HG02973 (cell line): ENCODE results near the gene SELENOK.
"Not testable (repeated sequence)": the region's sequence is repeated elsewhere in the genome, so short reads cannot be mapped to it uniquely, and the experiment has no call there.

Experiments
- ATAC-seq: cut with Tn5 transposase; IDR thresholded peaks from one replicate; pipeline ENCODE4 v1.9.1; 2021; ENCODE audit warnings: moderate library complexity; ENCODE audit not compliant: unreplicated experiment

The SELENOK gene

DNA sequence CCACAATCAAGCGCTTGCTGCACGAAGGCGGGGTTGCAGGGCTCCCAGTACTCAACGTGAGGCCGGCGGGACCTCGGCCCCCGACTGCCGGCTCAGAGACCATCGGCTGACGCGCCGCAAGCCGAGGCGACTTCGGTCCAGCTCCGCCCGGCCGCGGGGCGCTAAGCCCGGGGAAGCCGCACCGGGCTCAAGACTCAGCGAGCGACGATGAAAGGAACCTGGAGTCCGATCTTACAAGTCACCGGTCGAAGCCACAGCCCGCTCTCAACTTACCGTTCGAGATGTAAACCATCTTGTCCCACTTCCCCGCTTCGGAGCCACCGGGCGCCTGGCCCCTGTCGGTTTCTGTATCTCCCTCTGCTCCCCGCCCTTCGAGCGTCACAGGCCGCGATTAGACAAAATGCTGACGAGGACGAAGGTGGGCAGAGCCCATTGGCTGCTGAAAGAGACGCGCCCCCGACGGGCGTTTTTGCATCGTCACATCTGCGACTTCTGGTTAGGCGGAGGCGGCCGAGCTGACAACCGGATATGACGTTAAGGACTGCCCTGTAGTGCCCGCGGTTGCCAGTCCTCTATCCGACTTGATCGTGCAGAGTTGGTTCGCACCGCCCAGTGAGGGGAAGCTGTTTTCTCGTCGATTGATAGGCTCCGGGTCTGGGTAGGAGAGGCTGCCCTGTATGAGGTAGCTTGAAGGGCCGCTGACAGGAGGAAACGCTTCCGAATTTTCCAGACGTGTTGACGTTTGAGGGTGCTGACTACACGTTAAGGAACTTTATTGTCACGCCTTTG lies at the start of gene SELENOK:
SELENOK (minus strand) TSS at position 363 of the 789 bp plus-strand sequence.
- peak; percentile 94 for ATAC-seq

DNA sequence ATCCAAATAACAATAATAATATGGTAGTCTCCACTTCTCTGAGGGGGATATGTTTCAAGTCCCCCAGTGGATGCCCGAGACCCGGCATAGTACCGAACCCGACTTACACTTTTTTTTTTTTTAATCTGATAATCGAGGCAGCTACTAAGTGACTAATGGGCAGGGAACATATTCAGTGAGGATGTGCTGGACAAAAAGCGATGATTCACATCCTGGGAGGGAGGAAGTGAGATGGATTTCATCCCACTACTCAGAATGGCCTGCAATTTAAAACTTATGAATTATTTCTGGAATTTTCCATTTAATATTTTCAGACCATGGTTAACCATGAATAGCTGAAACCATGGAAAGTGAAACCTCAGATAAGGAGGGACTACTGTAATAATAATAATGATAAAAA lies 49.5 kb upstream of the SELENOK start:
- no peak for ATAC-seq

DNA sequence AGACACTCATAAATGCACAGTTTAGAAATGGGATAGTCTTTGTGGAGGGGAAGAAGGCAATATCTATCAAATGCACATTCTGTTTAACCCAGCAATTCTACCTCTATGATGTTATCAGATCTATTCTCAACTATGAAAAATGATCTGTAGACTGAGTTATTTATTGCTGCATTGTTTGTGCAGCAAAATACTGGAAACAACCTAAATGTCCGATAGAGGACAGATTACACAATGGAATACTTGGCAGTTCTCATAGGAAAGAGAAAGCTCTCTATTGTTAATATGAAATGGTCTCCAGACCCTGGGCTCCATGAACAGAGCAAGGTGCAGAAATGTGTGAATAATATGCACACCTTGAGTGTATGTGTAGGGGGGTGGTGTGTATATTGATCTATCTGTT lies 49.0 kb upstream of the SELENOK start:
- no peak for ATAC-seq

DNA sequence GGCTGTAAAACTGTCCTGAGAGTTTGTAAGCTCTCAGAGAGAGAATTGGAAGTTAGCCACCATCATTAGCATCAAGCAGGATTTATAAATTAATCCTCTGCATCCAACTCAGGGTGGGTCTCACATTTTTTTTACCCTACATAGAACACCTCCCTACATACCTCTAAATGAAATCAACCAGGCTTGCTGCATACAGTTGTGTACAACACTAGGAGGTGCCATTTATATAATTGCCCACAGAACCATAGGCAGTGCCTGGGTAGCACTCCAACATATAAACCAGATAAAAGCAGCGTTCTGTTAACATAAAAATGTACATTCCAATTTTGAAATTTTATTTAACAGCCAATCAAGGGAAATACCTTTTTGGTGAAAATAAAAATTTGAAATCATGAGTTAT lies 48.2 kb upstream of the SELENOK start:
- ATAC-seq: no peak

DNA sequence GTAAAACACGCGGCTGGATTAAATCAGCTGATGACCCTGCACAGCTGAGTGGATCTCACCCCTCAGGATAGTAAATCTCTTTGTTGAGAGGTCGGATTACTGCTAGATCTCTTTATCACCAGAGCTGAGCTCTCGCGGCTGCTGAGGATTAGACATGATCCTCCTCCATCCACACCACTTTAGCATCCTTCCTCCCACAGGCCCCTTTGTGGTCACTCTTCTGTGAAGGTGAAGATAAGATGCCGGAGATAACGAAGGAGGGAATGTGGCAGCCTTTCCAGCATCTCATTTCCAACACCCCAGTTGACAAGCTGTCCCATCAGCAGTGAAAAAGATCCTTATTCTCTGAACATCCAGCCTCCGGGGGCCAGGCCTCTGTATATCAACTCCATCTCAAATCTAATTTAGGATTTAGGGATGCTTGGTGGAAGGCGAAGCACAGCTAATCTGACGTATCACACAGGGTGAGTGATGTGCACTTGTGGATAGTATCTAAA lies 47.5 kb upstream of the SELENOK start:
- no peak for ATAC-seq

DNA sequence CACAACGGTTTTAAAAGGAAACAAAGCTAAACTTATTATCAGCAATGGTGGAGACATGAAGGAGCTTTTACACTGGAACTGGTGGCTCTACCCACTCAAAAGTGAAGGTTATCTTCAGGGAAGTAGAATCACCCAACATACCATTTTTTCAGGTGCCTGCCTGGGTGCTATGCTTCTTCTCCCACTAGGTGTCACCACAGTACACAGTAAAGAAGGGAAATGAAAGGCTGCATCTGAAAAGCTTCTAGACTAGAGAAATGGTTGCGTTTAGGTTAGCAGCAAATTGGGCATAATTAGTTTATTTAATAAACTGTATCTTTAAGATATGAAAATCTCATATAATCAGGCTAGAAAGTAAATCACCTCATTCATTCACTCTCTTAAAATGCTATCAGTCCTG lies 47.0 kb upstream of the SELENOK start:
- no peak for ATAC-seq

DNA sequence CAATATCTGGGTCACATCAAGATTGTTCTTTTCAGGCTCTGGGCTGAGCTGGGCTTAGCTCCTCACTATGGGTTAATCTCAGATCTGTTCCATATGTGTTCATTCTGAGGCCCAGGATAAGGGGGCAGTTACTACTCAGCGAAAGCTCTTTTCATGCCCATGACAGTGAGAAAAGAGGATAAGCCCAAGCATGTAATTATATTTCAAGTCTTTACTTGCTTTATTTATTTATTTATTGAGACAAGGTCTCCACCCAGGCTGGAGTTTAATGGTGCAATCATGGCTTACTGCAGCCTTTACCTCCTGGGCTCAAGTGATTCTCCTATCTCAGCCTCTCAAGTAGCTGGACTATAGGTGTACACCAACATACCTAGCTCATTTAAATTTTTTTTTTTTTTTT lies 44.7 kb upstream of the SELENOK start:
- no peak for ATAC-seq

DNA sequence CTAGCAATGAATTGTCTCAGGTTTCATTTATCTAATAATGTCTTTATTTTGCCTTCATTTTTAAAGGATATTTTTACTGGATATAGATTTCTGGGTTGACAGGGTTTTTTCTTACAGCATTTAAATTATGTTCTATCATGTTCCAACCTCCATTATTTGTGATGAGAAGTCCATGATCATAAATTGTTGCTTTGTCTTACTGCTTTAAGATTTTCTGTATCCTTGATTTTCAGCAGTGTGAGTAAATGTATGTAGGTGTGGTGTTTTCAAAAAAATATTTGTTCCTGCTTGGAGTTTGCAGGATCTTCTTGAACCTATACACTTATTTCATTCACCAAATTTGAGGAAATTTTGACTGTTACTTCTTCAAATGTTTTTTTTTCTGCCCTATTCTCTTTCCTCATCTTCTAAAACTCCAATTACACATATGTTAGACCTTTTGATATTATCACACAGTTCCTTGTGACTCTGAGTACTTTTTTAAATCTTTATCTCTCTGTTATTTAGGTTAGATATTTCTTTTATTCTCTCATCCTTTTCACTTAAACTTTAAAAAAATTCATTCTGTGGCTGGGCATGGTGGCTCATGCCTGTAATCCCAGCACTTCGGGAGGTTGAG lies 43.7 kb upstream of the SELENOK start:
- ATAC-seq: no peak

DNA sequence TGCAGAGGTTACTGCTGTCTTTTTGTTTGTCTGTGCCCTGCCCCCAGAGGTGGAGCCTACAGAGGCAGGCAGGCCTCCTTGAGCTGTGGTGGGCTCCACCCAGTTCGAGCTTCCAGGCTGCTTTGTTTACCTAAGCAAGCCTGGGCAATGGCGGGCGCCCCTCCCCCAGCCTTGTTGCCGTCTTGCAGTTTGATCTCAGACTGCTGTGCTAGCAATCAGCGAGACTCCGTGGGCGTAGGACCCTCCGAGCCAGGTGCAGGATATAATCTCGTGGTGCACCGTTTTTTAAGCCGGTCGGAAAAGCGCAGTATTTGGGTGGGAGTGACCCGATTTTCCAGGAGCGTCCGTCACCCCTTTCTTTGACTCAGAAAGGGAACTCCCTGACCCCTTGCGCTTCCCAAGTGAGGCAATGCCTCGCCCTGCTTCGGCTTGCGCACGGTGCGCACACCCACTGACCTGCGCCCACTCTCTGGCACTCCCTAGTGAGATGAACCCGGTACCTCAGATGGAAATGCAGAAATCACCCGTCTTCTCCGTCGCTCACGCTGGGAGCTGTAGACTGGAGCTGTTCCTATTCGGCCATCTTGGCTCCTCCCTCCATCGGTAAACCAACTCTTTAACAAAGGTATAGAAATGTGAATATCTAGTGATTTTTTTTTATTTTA lies 35.7 kb upstream of the SELENOK start:
- not testable (repeated sequence) for ATAC-seq

DNA sequence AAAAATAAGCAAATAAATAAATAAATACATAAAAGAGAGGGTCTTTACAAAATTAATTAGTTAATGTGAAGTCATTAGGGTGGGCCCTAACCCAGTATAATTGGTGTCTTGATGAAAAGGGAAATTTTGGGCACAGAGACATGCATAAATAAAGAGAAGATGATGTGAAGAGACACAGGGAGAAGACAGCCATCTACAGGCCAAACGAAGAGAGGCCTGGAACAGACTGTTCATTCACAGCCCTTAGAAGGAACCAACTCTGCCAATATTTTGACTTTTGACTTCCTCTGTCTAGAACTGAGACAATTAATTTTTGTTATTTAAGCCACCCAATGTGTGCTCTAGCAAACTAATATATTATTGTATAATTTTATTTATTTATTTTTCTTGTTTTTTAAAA lies 29.6 kb upstream of the SELENOK start:
- ATAC-seq: no peak

DNA sequence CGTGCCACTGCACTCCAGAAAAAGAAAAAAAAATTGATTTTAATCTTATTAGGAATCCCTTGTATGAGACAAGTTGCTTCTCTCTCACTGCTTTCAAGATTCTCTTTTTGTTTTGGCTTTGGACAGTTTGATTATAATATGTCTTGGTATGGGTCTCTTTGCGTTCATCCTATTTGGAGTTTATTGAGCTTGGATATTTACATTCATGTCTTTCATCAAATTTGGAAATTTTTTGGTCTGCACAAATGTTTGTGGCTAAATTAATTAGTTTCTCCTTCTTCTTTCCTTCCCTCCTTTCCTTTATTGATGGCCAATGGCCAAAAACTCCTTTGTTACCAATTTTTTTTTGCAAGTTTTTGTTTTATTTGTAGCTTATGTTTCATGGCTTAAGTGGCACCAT lies 28.1 kb upstream of the SELENOK start:
- ATAC-seq: no peak

DNA sequence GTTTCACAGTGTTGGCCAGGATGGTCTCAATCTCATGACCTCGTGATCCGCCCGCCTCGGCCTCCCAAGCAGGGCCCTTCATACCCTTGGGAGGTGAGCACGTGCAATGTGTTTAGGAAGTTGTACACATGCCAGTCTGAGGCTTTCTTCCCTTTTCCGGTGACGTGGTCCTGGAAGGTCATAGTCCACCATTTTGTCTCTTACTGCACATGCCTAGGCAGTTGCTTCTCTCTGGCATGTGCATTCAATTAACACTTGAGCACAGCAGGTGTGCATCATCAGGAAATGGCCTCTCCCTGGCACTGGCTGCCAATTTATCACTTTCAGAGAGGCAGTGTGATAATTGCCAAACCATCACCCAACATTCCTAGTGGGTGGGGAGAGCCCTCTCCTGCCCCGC lies 21.7 kb upstream of the SELENOK start:
- no peak for ATAC-seq

DNA sequence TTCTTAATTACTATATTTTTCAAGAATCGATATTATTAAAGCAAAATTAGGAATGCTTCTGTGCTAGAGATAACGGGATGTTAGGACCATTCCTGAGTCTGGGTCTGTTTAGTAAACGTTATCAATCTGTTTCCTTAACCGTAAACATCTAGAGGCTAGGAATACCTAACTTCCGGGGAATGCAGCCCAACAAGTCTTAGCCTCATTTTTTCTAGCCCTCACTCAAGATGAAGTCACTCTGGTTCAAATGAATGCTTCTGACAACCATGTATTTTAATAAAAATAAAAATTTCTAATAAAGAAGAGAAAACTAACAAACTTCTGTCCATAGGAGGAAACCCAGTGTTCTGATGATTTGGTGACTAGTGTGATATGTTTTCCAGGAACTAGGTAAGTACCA lies 11.1 kb upstream of the SELENOK start:
- no peak for ATAC-seq

DNA sequence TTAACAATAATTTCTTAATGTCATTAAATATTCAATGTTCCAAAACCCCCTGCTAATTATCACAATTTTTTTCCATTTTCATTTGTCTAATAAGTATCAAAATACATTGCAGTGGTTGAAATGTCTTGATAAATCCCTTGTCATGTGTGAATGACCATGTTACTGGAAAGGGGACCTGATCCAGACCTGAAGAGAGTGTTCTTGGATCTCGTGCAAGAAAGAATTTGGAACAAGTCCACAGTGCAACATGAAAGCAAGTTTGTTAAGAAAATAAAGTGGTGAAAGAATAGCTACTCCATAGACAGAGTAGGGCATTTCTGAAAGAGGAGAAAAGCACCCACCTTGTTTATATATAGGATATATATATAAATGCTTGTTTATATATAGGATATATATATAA lies 10.4 kb upstream of the SELENOK start:
- ATAC-seq: no peak

DNA sequence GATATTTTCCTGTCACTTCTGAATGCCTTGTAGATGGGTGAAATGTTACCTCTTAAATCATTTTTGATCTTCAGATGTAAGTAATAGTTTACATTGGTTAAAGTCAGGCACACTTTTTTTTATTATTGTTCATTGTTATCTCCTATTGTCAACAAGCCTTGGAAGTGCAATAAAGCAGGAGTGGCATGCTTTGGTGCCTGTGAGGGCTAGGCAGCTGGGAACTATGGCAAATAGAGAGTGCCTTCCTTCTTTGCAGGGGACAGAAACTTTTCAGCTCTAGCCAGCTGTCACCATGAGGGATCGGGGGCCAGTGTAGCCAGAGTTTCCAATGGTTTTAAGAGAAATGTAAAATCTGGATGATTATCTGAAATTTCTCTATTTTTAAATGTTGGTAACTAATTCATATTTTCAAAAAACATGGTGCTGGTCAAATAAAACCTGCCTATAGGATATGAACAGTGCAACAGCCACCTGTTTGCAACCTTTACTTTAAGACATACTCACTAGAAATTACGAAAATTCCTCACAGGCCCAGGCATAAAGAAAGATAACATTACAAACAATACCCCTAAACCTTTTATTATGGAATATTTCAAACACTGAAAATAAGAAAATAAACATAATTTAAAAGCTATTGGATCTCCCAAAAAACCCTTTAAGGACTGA lies 9.1 kb upstream of the SELENOK start:
- no peak for ATAC-seq

DNA sequence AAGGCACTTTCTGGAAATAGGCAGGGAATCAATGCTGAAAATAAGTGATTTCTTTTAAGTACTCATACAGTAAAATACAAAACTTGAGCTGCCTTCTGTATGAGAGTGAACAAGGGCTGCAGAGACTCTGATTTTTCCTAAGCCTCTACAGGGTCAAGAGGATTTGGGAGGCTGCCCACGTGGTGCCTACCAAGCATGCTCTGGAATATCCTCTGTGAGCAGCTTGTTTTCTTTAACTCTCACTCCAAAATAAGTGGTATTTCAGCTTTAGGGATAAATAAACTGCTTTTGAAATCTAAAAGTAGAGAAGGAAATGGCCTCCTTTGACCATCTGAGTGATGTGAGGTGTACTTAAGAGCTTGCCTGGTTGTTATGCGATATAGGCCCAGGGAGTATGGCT lies 8.1 kb upstream of the SELENOK start:
- ATAC-seq: no peak

DNA sequence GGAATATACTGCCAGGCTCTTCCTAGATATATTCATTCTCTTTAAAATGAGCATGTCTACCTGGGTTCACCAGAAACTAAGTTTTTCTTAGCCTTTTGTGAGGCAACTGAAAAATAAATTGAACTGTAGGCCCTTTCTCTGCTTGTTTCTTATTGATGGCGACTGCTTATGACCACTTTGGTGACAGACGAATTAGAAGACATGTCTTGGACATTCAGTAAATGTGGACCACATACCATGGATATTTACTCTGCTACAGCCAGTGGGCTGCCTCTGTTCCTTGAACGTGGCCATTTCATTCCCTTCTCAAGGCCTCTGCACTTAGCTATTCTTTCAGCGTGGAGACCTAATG lies 603 bp upstream of the SELENOK start:
- no peak for ATAC-seq

DNA sequence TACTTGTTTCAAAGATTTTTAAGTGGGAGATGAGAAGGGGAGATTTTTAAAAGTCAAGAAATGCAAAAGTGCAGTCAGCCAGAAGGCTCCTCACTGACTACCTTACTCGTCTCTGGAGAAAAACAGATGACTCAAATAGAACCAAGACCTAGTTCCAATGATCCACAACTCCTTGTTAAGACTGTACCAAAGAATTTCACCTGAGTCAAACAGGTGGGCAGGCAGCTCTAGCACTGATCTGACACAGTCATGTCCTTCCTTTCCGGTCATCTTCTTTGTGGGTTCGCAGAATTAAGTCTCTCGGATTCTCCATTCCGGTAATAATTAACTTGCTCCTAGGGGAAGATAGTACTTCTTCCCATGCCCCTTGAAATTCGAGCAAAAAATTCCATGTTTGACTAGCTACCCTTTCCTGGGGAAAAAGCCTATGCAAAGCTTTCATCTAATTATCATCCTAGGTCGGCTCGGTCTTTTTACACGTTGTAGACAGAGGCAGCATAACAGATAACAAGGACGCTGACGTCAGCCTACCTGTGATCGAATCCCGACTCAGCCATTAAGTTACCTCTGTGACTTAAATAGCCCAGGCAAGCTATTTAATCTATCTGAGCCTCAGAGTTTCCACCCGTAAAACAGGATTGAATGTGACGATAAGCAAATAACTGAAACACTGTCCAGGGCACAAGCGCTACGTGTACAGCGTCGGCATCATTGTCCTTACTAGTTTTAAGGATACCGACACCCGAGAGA lies 758 bp downstream of the SELENOK start:
- no peak for ATAC-seq

DNA sequence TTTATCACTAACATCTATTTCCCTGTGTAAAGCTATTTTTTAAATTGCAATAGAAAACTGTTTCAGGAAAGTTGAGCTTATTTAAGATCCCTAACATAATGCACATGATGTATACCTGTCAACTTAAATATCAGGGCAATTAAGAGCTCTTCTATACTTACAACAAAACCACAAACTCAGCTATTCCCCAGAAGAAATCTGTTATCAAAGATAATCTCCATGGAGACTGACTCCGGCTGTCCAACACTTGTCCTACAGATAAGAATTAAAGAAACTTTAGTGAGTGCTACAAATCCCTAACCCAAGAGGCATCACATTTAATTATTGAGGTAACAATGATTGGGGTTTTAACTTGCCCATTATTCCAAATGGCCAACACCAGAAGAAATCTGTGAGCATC lies 3.4 kb downstream of the SELENOK start:
- ATAC-seq: no peak

DNA sequence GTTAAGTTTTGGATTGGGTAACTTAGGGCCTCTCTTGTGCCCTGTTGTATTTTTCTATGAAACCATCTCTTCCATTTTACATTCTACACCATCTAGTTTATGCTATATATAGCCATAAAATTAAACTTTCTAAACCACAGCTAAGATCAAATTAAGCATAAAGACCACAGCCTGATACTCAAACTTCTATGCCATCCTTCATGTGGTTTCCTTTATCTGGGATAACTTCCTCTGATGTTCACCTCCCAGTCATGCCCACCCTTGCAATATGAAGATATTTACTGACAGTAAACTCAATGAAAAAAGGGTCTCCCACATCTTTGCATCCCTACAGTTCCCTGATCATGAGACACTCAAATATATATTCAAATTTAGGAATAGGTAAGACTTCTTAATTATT lies 4.2 kb downstream of the SELENOK start:
- no peak for ATAC-seq

DNA sequence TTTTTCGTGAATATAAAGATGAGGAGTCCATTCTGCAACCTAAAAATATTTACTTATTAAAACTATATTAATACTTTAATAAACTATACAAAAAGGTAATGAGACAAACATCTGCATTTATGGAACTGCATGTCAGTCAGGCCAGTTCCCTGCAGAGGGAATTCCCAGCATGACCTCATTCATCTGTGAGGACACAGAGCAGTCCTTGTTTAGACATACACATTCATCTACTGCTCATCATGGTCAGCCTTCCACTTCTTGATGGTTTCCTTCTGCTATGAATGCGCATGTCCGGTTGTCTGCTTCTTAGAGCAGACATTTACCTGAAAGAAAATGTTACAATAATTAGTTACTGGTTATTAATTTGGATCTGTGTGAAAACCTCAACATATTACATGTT lies 6.4 kb downstream of the SELENOK start:
- no peak for ATAC-seq
